ENCODE measurements around the gene SH2D3C.

The SH2D3C gene

GRCh38 chr9:127809002-127809539, 30.6 kb upstream of the SH2D3C start:
- Histone ChIP-seq H3K9me3 (replicated peaks; ENCODE audit: insufficient read depth, low read length) (no peaks in the 10 kb centered on the region), H3K27me3 (replicated peaks; ENCODE audit: insufficient read depth, low read length) (no peaks in the 10 kb centered on the region), H3K4me2 (ENCODE audit: low read depth, low read length) (no peak overlapping the region), H3K4me1 (ENCODE audit: low read length) (peaks cover 2% of the 10 kb centered on the region; the same call in 1 of the 2 replicates), H3K9ac (ENCODE audit: low read length) (no peak overlapping the region), H3F3A (ENCODE audit: insufficient read depth, low read length) (no peaks in the 10 kb centered on the region), H4K20me1 (ENCODE audit: insufficient read depth, low read length) (no peaks in the 10 kb centered on the region), H3K79me2 (ENCODE audit: low read length) (peaks cover 28% of the 10 kb centered on the region), H3K4me3 (ENCODE audit: low read length) (no peak overlapping the region), H3K36me3 (replicated peaks; ENCODE audit: insufficient read depth, low read length) (no peaks in the 10 kb centered on the region; the same call in none of the 2 replicates), H3K27ac (ENCODE audit: low read length) (no peak overlapping the region), H2AFZ (ENCODE audit: low read length) (no peak overlapping the region), H3K9me2 (replicated peaks; ENCODE audit: insufficient read depth, low read length) (no peaks in the 10 kb centered on the region)
- no peak for TF ChIP-seq CTCF (IDR thresholded peaks at IDR 0.05; ENCODE audit: low read length)
- no peak for TF ChIP-seq EZH2 (optimal IDR thresholded peaks at IDR 0.05; ENCODE audit: low read depth, low read length)
- no peak for TF ChIP-seq EZH2phosphoT487 (IDR thresholded peaks at IDR 0.05; ENCODE audit: low read length)
- no peak for DNase-seq

GRCh38 chr9:127808347-127809001, 30.0 kb upstream of the SH2D3C start:
- peaks cover 7% of the 10 kb centered on the region; the same call in 1 of the 2 replicates for H3K4me1 ChIP-seq (ENCODE audit: low read length)
- H3K4me2 ChIP-seq (ENCODE audit: low read depth, low read length): no peak overlapping the region
- H3K36me3 ChIP-seq (replicated peaks; ENCODE audit: insufficient read depth, low read length): no peaks in the 10 kb centered on the region; the same call in 1 of the 2 replicates
- peaks cover 34% of the 10 kb centered on the region for H3K79me2 ChIP-seq (ENCODE audit: low read length)
- H3K27me3 ChIP-seq (replicated peaks; ENCODE audit: insufficient read depth, low read length): no peaks in the 10 kb centered on the region
- no peak for TF ChIP-seq EZH2phosphoT487 (IDR thresholded peaks at IDR 0.05; ENCODE audit: low read length)
- TF ChIP-seq CTCF (IDR thresholded peaks at IDR 0.05; ENCODE audit: low read length): no peak
- no peak for TF ChIP-seq EZH2 (optimal IDR thresholded peaks at IDR 0.05; ENCODE audit: low read depth, low read length)
- H3K9me2 ChIP-seq (replicated peaks; ENCODE audit: insufficient read depth, low read length): no peaks in the 10 kb centered on the region
- H3F3A ChIP-seq (ENCODE audit: insufficient read depth, low read length): no peaks in the 10 kb centered on the region
- H3K4me3 ChIP-seq (ENCODE audit: low read length): no peak overlapping the region
- DNase-seq: no peak
- H4K20me1 ChIP-seq (ENCODE audit: insufficient read depth, low read length): no peaks in the 10 kb centered on the region
- H3K9me3 ChIP-seq (replicated peaks; ENCODE audit: insufficient read depth, low read length): no peaks in the 10 kb centered on the region
- no peak overlapping the region for H2AFZ ChIP-seq (ENCODE audit: low read length)
- no peak overlapping the region for H3K27ac ChIP-seq (ENCODE audit: low read length)
- H3K9ac ChIP-seq (ENCODE audit: low read length): no peak overlapping the region

GRCh38 chr9:127806871-127807270, 28.4 kb upstream of the SH2D3C start:
- no peaks in the 10 kb centered on the region for H4K20me1 ChIP-seq (ENCODE audit: insufficient read depth, low read length)
- no peaks in the 10 kb centered on the region for H3K9me2 ChIP-seq (replicated peaks; ENCODE audit: insufficient read depth, low read length)
- H3K4me2 ChIP-seq (ENCODE audit: low read depth, low read length): no peak overlapping the region
- H2AFZ ChIP-seq (ENCODE audit: low read length): no peak overlapping the region
- DNase-seq: no peak
- no peaks in the 10 kb centered on the region for H3K9me3 ChIP-seq (replicated peaks; ENCODE audit: insufficient read depth, low read length)
- peaks cover 6% of the 10 kb centered on the region for H3F3A ChIP-seq (ENCODE audit: insufficient read depth, low read length)
- H3K36me3 ChIP-seq (replicated peaks; ENCODE audit: insufficient read depth, low read length): no peaks in the 10 kb centered on the region; the same call in 1 of the 2 replicates
- H3K4me1 ChIP-seq (ENCODE audit: low read length): peaks cover 10% of the 10 kb centered on the region
- H3K4me3 ChIP-seq (ENCODE audit: low read length): no peak overlapping the region
- peaks cover 40% of the 10 kb centered on the region for H3K79me2 ChIP-seq (ENCODE audit: low read length)
- H3K27me3 ChIP-seq (replicated peaks; ENCODE audit: insufficient read depth, low read length): no peaks in the 10 kb centered on the region
- H3K9ac ChIP-seq (ENCODE audit: low read length): no peak overlapping the region
- TF ChIP-seq CTCF (IDR thresholded peaks at IDR 0.05; ENCODE audit: low read length) (no peak), EZH2 (optimal IDR thresholded peaks at IDR 0.05; ENCODE audit: low read depth, low read length) (no peak), EZH2phosphoT487 (IDR thresholded peaks at IDR 0.05; ENCODE audit: low read length) (no peak)
- H3K27ac ChIP-seq (ENCODE audit: low read length): no peak overlapping the region
